ENCODE measurements around the gene PIKFYVE.

PIKFYVE gene

GRCh38 chr2:208356846-208357574 lies 91.0 kb downstream of the PIKFYVE start:
- Mint-ChIP-seq H3K4me1 (ENCODE audit: low read depth) (peaks cover 8% of the 10 kb centered on the region), H3K36me3 (ENCODE audit: low read depth) (peaks cover 71% of the 10 kb centered on the region), H3K27me3 (no peaks in the 10 kb centered on the region), H3K9me3 (peaks cover 2% of the 10 kb centered on the region), H3K4me3 (no peak overlapping the region), H3K27ac (peak overlapping the region; percentile 50)
- DNase-seq, result no peak

- no peak overlapping the region for H3K27ac Mint-ChIP-seq
- H3K4me3 Mint-ChIP-seq, result no peak overlapping the region
- H3K27me3 Mint-ChIP-seq, result no peaks in the 10 kb centered on the region
- peaks cover 51% of the 10 kb centered on the region for H3K36me3 Mint-ChIP-seq (ENCODE audit: low read depth)
- peaks cover 2% of the 10 kb centered on the region for H3K9me3 Mint-ChIP-seq
- peaks cover 13% of the 10 kb centered on the region for H3K4me1 Mint-ChIP-seq (ENCODE audit: low read depth)
- no peak for DNase-seq
Observed at GRCh38 chr2:208358758-208359631, 92.9 kb downstream of the PIKFYVE start.

GRCh38 chr2:208359632-208359986 lies 93.6 kb downstream of the PIKFYVE start:
- H3K36me3 Mint-ChIP-seq (ENCODE audit: low read depth), result peaks cover 45% of the 10 kb centered on the region

GRCh38 chr2:208360259-208361076 lies 94.4 kb downstream of the PIKFYVE start:
- H3K9me3 Mint-ChIP-seq, result peaks cover 11% of the 10 kb centered on the region
- DNase-seq, result no peak
- H3K4me3 Mint-ChIP-seq, result no peak overlapping the region
- peaks cover 40% of the 10 kb centered on the region for H3K36me3 Mint-ChIP-seq (ENCODE audit: low read depth)
- H3K27me3 Mint-ChIP-seq, result no peaks in the 10 kb centered on the region
- no peak overlapping the region for H3K27ac Mint-ChIP-seq
- peaks cover 13% of the 10 kb centered on the region for H3K4me1 Mint-ChIP-seq (ENCODE audit: low read depth)

More at GRCh38 chr2:208359632-208359986, 93.6 kb downstream of the PIKFYVE start:
- peaks cover 6% of the 10 kb centered on the region for H3K9me3 Mint-ChIP-seq
- peaks cover 13% of the 10 kb centered on the region for H3K4me1 Mint-ChIP-seq (ENCODE audit: low read depth)
- no peaks in the 10 kb centered on the region for H3K27me3 Mint-ChIP-seq
- no peak overlapping the region for H3K27ac Mint-ChIP-seq
- H3K4me3 Mint-ChIP-seq, result no peak overlapping the region
- DNase-seq, result no peak

- DNase-seq, result no peak
- no peaks in the 10 kb centered on the region for H3K27me3 Mint-ChIP-seq
- H3K27ac Mint-ChIP-seq, result no peak overlapping the region
- peaks cover 13% of the 10 kb centered on the region for H3K4me1 Mint-ChIP-seq (ENCODE audit: low read depth)
- H3K36me3 Mint-ChIP-seq (ENCODE audit: low read depth), result peaks cover 36% of the 10 kb centered on the region
- H3K4me3 Mint-ChIP-seq, result no peak overlapping the region
- peaks cover 12% of the 10 kb centered on the region for H3K9me3 Mint-ChIP-seq
Observed at GRCh38 chr2:208361077-208361441, 95.0 kb downstream of the PIKFYVE start.

GRCh38 chr2:208363485-208363884 lies 97.4 kb downstream of the PIKFYVE start:
- H3K9me3 Mint-ChIP-seq, result peaks cover 14% of the 10 kb centered on the region
- H3K36me3 Mint-ChIP-seq (ENCODE audit: low read depth), result peaks cover 17% of the 10 kb centered on the region
- no peak overlapping the region for H3K4me3 Mint-ChIP-seq
- H3K27ac Mint-ChIP-seq, result no peak overlapping the region
- H3K27me3 Mint-ChIP-seq, result peaks cover 4% of the 10 kb centered on the region
- DNase-seq, result no peak
- peaks cover 6% of the 10 kb centered on the region for H3K4me1 Mint-ChIP-seq (ENCODE audit: low read depth)

GRCh38 chr2:208366215-208367127 lies 100.4 kb downstream of the PIKFYVE start:
- Mint-ChIP-seq H3K36me3 (ENCODE audit: low read depth) (peaks cover 4% of the 10 kb centered on the region), H3K9me3 (peaks cover 11% of the 10 kb centered on the region), H3K4me3 (no peak overlapping the region), H3K4me1 (ENCODE audit: low read depth) (peaks cover 5% of the 10 kb centered on the region), H3K27me3 (peaks cover 4% of the 10 kb centered on the region), H3K27ac (no peak overlapping the region)
- no peak for DNase-seq

GRCh38 chr2:208369091-208369490 lies 103.0 kb downstream of the PIKFYVE start:
- no peak overlapping the region for H3K27ac Mint-ChIP-seq
- DNase-seq, result no peak
- H3K4me1 Mint-ChIP-seq (ENCODE audit: low read depth), result no peaks in the 10 kb centered on the region
- H3K27me3 Mint-ChIP-seq, result peaks cover 6% of the 10 kb centered on the region
- no peak overlapping the region for H3K4me3 Mint-ChIP-seq
- H3K9me3 Mint-ChIP-seq, result peaks cover 11% of the 10 kb centered on the region
- peaks cover 4% of the 10 kb centered on the region for H3K36me3 Mint-ChIP-seq (ENCODE audit: low read depth)

GRCh38 chr2:208370881-208371633 lies 105.0 kb downstream of the PIKFYVE start:
- DNase-seq, result no peak
- H3K27ac Mint-ChIP-seq, result no peak overlapping the region
- no peaks in the 10 kb centered on the region for H3K4me1 Mint-ChIP-seq (ENCODE audit: low read depth)
- H3K9me3 Mint-ChIP-seq, result peaks cover 2% of the 10 kb centered on the region
- H3K36me3 Mint-ChIP-seq (ENCODE audit: low read depth), result no peaks in the 10 kb centered on the region
- H3K27me3 Mint-ChIP-seq, result peaks cover 20% of the 10 kb centered on the region
- H3K4me3 Mint-ChIP-seq, result no peak overlapping the region

- no peaks in the 10 kb centered on the region for H3K36me3 Mint-ChIP-seq (ENCODE audit: low read depth)
Observed at GRCh38 chr2:208371634-208371935, 105.5 kb downstream of the PIKFYVE start.

GRCh38 chr2:208373460-208374089 lies 107.5 kb downstream of the PIKFYVE start:
- H3K36me3 Mint-ChIP-seq (ENCODE audit: low read depth), result no peaks in the 10 kb centered on the region
- no peak overlapping the region for H3K4me3 Mint-ChIP-seq
- H3K4me1 Mint-ChIP-seq (ENCODE audit: low read depth), result no peaks in the 10 kb centered on the region
- H3K9me3 Mint-ChIP-seq, result no peaks in the 10 kb centered on the region
- peaks cover 21% of the 10 kb centered on the region for H3K27me3 Mint-ChIP-seq
- DNase-seq, result no peak
- no peak overlapping the region for H3K27ac Mint-ChIP-seq

More at GRCh38 chr2:208371634-208371935, 105.5 kb downstream of the PIKFYVE start:
- H3K4me1 Mint-ChIP-seq (ENCODE audit: low read depth), result no peaks in the 10 kb centered on the region
- H3K9me3 Mint-ChIP-seq, result no peaks in the 10 kb centered on the region
- H3K27ac Mint-ChIP-seq, result no peak overlapping the region
- no peak overlapping the region for H3K4me3 Mint-ChIP-seq
- DNase-seq, result no peak
- peaks cover 20% of the 10 kb centered on the region for H3K27me3 Mint-ChIP-seq

- no peak for DNase-seq
- Mint-ChIP-seq H3K27me3 (peaks cover 28% of the 10 kb centered on the region), H3K36me3 (ENCODE audit: low read depth) (no peaks in the 10 kb centered on the region), H3K4me1 (ENCODE audit: low read depth) (no peaks in the 10 kb centered on the region), H3K9me3 (no peaks in the 10 kb centered on the region), H3K4me3 (no peak overlapping the region), H3K27ac (no peak overlapping the region)
Observed at GRCh38 chr2:208375491-208376068, 109.5 kb downstream of the PIKFYVE start.

All from activated T-cell treated with anti-CD3 and anti-CD28 coated beads, Interleukin-2, amount 50 U/mL, for 24 hours (primary cell).